Measurements from ENCODE around the gene CCNI.

- TF ChIP-seq CTCF (IDR thresholded peaks at IDR 0.05) (no peak), POLR2A (IDR thresholded peaks at IDR 0.05) (no peak), EP300 (IDR thresholded peaks at IDR 0.05) (no peak)
Observed at GRCh38 chr4:77122656-77123055, 46.9 kb upstream of the CCNI start.
